A549 (cell line): ENCODE measurements around the gene SLC17A3. TPM values are rescaled to one million over a fixed set of nuclear protein-coding genes. Genes with fewer than 3 reads are reported as not detected.

ENCODE experiments used
- ATAC-seq, 2 experiments: fragments of 200-7000 bp in 1 of 2; fragments of >200 bp in 1 of 2; cut with Nextera tagmentation in 1 of 2; cut with Tn5 transposase in 1 of 2; 3 replicates each; pipeline versions ENCODE4 v1.8.0 to v1.9.1; 2018 to 2020; ENCODE audit warnings: mild to moderate bottlenecking in 1 of 2, moderate library complexity in 1 of 2
- CTCF ChIA-PET: fragments of 300-600 bp; sonication (Branson Sonifier 250); formaldehyde crosslinking; extraction: SDS; loops from one replicate; lab custom pipeline; 2021; ENCODE audit warnings: antibody characterized with exemption, inconsistent platforms; lab: Yijun Ruan, JAX
- POLR2A ChIA-PET: fragments of 350-600 bp; formaldehyde crosslinking; extraction: SDS; loops from one replicate; lab custom pipeline; 2021; ENCODE audit warnings: antibody characterized with exemption, inconsistent platforms; lab: Yijun Ruan, JAX
- DNase-seq, 2 experiments: peaks; one replicate each; pipeline versions ENCODE4 v3.0.0 to v3.0.0-alpha.2; 2011 to 2016; ENCODE audit warnings: low read depth in 1 of 2, low spot score in 1 of 2
- FAIRE-seq: peaks from 2 replicates; lab custom pipeline; 2011; peaks lifted over from hg19 to GRCh38; lab: Jason Lieb, UNC
- H3K27ac ChIP-seq, 2 experiments: fragments of >200 bp; sonication (Bioruptor Twin); formaldehyde crosslinking; 3 replicates each; pipeline ENCODE4 v1.5.1; 2016 to 2017
- H3K4me1 ChIP-seq: fragments of >200 bp; sonication (Bioruptor Twin); formaldehyde crosslinking; 3 replicates; pipeline ENCODE4 v1.6.1; 2016
- H3K4me2 ChIP-seq: fragments of >200 bp; sonication (Bioruptor Twin); formaldehyde crosslinking; 3 replicates; pipeline ENCODE4 v1.6.1; 2016
- H3K4me3 ChIP-seq: fragments of >200 bp; sonication (Bioruptor Twin); formaldehyde crosslinking; 3 replicates; pipeline ENCODE4 v1.5.1; 2016
- H3K9me3 ChIP-seq: fragments of >200 bp; sonication (Bioruptor Twin); formaldehyde crosslinking; 3 replicates; pipeline ENCODE4 v1.6.1; 2016
- CEBPB ChIP-seq, 2 experiments: fragments of >200 bp in 1 of 2; sonication (Bioruptor Twin) in 1 of 2; formaldehyde crosslinking in 1 of 2; IDR thresholded peaks; 2 replicates each; pipeline ENCODE4 v1.6.1; 2012 to 2016
- CHD4 ChIP-seq: fragments of 200-600 bp; sonication (generic); IDR thresholded peaks from 2 replicates; pipeline ENCODE4 v1.6.1; 2016; ENCODE audit warnings: antibody characterized with exemption, mild to moderate bottlenecking, borderline replicate concordance
- EHF ChIP-seq: fragments of 250-450 bp; sonication (Bioruptor Pico); IDR thresholded peaks from 2 replicates; pipeline ENCODE4 v1.5.0; 2020; ENCODE audit warnings: mild to moderate bottlenecking
- EHMT2 ChIP-seq: fragments of 200-600 bp; sonication (generic); IDR thresholded peaks from 2 replicates; pipeline ENCODE4 v1.6.1; 2016; ENCODE audit warnings: antibody characterized with exemption, low read depth, mild to moderate bottlenecking, moderate library complexity
- ELK1 ChIP-seq: fragments of 150-350 bp; IDR thresholded peaks from 2 replicates; pipeline ENCODE4 v1.6.1; 2014; ENCODE audit warnings: low read depth, mild to moderate bottlenecking, low read length
- ESRRA ChIP-seq: fragments of 150-350 bp; IDR thresholded peaks from 2 replicates; pipeline ENCODE4 v1.6.1; 2014; ENCODE audit warnings: mild to moderate bottlenecking, low read length, borderline replicate concordance
- FOSL2 ChIP-seq, 2 experiments: fragments of 450-650 bp in 1 of 2; fragments of >200 bp in 1 of 2; sonication (Bioruptor Twin) in 1 of 2; formaldehyde crosslinking; IDR thresholded peaks; 2 replicates each; pipeline versions ENCODE4 v1.5.0 to v1.6.1; 2016 to 2020; ENCODE audit warnings: mild to moderate bottlenecking in 1 of 2, moderate library complexity in 1 of 2
- HDAC2 ChIP-seq: fragments of 200-600 bp; sonication (generic); IDR thresholded peaks from 2 replicates; pipeline ENCODE4 v1.6.1; 2016
- HMGXB4 ChIP-seq: fragments of 250-450 bp; sonication (Bioruptor Pico); IDR thresholded peaks from 2 replicates; pipeline ENCODE4 v1.5.0; 2021; ENCODE audit warnings: mild to moderate bottlenecking, moderate library complexity, borderline replicate concordance
- HOXB13 ChIP-seq: fragments of 250-450 bp; sonication (Bioruptor Pico); IDR thresholded peaks from 2 replicates; pipeline ENCODE4 v1.5.0; 2020; ENCODE audit warnings: low read depth, mild to moderate bottlenecking, moderate library complexity
- HOXB5 ChIP-seq: fragments of 250-450 bp; sonication (Bioruptor Pico); IDR thresholded peaks from 2 replicates; pipeline ENCODE4 v1.5.0; 2020; ENCODE audit warnings: mild to moderate bottlenecking, moderate library complexity
- MAFK ChIP-seq: fragments of 450-650 bp; IDR thresholded peaks from 2 replicates; pipeline ENCODE4 v1.6.1; 2014; ENCODE audit not compliant: partially characterized antibody
- MYC ChIP-seq: IDR thresholded peaks from 2 replicates; pipeline ENCODE4 v1.6.1; 2012; ENCODE audit warnings: mild to moderate bottlenecking, inconsistent platforms, low read length, improper control_type of control experiment, borderline replicate concordance
- NPAS2 ChIP-seq: fragments of 250-450 bp; sonication (Bioruptor Pico); IDR thresholded peaks from 2 replicates; pipeline ENCODE4 v1.8.0; 2022; ENCODE audit warnings: mild to moderate bottlenecking, moderate library complexity, borderline replicate concordance
- PHF8 ChIP-seq: fragments of 200-600 bp; sonication (generic); IDR thresholded peaks from 2 replicates; pipeline ENCODE4 v1.6.1; 2016; ENCODE audit warnings: low read depth, mild to moderate bottlenecking, antibody characterized with exemption, moderate library complexity, borderline replicate concordance
- RARB ChIP-seq: fragments of 250-450 bp; sonication (Bioruptor Pico); IDR thresholded peaks from 2 replicates; pipeline ENCODE4 v1.8.0; 2021; ENCODE audit warnings: mild to moderate bottlenecking, moderate library complexity
- RFX5 ChIP-seq: fragments of 450-650 bp; IDR thresholded peaks from 2 replicates; pipeline ENCODE4 v1.7.1; 2014; ENCODE audit warnings: antibody characterized with exemption, mild to moderate bottlenecking, moderate library complexity
- SMC3 ChIP-seq: fragments of >200 bp; sonication (Bioruptor Twin); formaldehyde crosslinking; IDR thresholded peaks from 3 replicates; pipeline ENCODE4 v1.6.1; 2018; ENCODE audit warnings: inconsistent platforms
- SREBF2 ChIP-seq: fragments of 450-650 bp; IDR thresholded peaks from 2 replicates; pipeline ENCODE4 v1.6.1; 2014; ENCODE audit warnings: mild to moderate bottlenecking, moderate library complexity
- ZC3H11A ChIP-seq: fragments of 450-650 bp; IDR thresholded peaks from 2 replicates; pipeline ENCODE4 v1.6.1; 2014; ENCODE audit warnings: antibody characterized with exemption, mild to moderate bottlenecking
- ZNF302 ChIP-seq: fragments of 250-450 bp; sonication (Bioruptor Pico); IDR thresholded peaks from 2 replicates; pipeline ENCODE4 v1.9.0; 2021; ENCODE audit warnings: inconsistent platforms, mild to moderate bottlenecking, moderate library complexity
- ZSCAN20 ChIP-seq: fragments of 250-450 bp; sonication (Bioruptor Pico); IDR thresholded peaks from 2 replicates; pipeline ENCODE4 v1.8.0; 2022; ENCODE audit warnings: mild to moderate bottlenecking, moderate library complexity
- WGBS: methylation state at CpG from one replicate; pipeline ENCODE4 v1.1.6; 2017; ENCODE audit errors: missing lambda C conversion rate; 5-methylcytosine and 5-hydroxymethylcytosine counted together
- polyA plus RNA-seq, 4 experiments: library from polyadenylated mRNA; depleted of rRNA in 3 of 4; stranded (reverse); fragments of >200 nt; fragmentation: RNase III in 1 of 4; extraction: RNeasy Plus Mini Kit Qiagen cat#74134 plus additional on column Dnase treatment in 1 of 4; gene quantifications; 2 replicates in 3 of 4; 3 replicates in 1 of 4; pipeline ENCODE4 v1.2.3, GENCODE V29; 2011 to 2017
- TF ChIP-seq, protein P1 (sequence below): fragments of 450-650 bp; IDR thresholded peaks from 2 replicates; pipeline ENCODE4 v1.6.1; 2014; ENCODE audit warnings: antibody characterized with exemption

SLC17A3 gene
- polyA plus RNA-seq, 2 of the 4 experiments (the other 2 are of a cell fraction), result 5.3 to 7.5 TPM

GRCh38 chr6:25832307-25832662 lies 41.8 kb downstream of the SLC17A3 start:
- Histone ChIP-seq H3K9me3 (no peaks in the 10 kb centered on the region), H3K4me2 (peak overlapping the region; percentile 69), H3K4me1 (peaks cover 28% of the 10 kb centered on the region), H3K4me3 (no peak overlapping the region), H3K27ac (peak overlapping the region; percentile 72 to 81)
- DNase-seq (no peak), ATAC-seq (peak in 1 of 2 experiments; percentile 30; a peak in 2 of 6 replicates), FAIRE-seq (no peak)
- ChIA-PET CTCF (interaction anchor here (0.6 kb wide), 2 partner anchors 38 to 465 kb away, joined by 3 to 4 read pairs; no protein-coding TSS in a partner anchor), POLR2A (no interaction called here)
- TF ChIP-seq PHF8 (no peak), HDAC2 (no peak), EHMT2 (no peak), SREBF2 (no peak), HMGXB4 (no peak), ELK1 (no peak), NPAS2 (no peak), MAFK (no peak), HOXB13 (CRISPR knock-in tag) (no peak), ESRRA (no peak), CEBPB (IDR thresholded peaks at IDR 0.05) (no peak), MYC (no peak), SMC3 (no peak), ZSCAN20 (no peak), FOSL2 (IDR thresholded peaks at IDR 0.05) (no peak), FOSL2 (CRISPR knock-in tag; IDR thresholded peaks at IDR 0.05) (no peak)

DNA sequence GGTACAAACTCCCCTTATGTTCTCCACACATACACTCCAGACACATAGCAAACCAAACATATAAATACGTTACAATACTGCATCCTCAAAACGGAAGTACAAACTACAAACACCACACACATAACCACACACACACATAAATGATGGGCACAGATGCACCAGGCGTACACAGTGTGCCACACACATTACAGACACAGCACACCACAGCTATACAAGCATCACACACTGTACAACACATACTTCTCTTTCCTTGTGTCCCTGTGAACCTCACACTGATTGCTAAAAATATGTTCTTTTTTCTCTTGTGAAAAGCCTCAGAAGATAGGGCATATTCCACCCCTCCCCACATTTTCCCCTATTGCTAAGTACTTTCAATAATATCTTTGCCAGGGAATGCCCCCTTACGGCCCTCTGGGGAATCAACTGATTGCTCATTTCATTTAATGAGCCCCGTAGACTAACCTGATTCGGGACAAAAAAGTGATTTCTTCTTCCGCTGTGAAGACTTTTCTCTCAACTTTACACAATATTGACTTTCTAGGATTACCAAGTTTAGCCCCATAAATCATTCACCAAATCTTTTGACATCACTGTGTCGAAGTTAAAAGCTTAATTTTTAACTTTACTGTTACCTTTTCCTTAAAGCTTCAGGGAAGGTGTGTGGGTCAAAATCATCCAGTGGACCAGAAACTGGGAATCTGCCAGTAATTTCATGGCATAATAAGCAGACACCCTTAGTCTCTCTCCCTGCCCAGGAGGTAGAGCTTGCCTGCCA lies 42.3 kb downstream of the SLC17A3 start, which contains the start of gene SLC17A1:
Gene SLC17A1 (minus strand): TSS at position 521 of the 775 bp plus-strand sequence. CDS start 1,495 bp downstream, outside the sequence.
- ChIA-PET POLR2A (no interaction called here), CTCF (interaction anchor here (0.6 kb wide), 2 partner anchors 38 to 464 kb away, joined by 3 to 4 read pairs; no protein-coding TSS in a partner anchor)
- ATAC-seq, result peak; percentile 24 to 59; a peak in 3 of 6 replicates
- DNase-seq, result peak in 1 of 2 experiments; percentile 16
- H3K4me3 ChIP-seq, result no peak within 1 kb of the TSS
- H3K9me3 ChIP-seq, result no peaks in the 10 kb centered on the region
- 19% methylated on average over 8 of the region's 8 CpGs for WGBS
- FAIRE-seq, result no peak
- peak within 1 kb of the TSS; percentile 69 for H3K4me2 ChIP-seq
- TF ChIP-seq ZC3H11A (no peak), HOXB5 (CRISPR knock-in tag) (no peak), SMC3 (no peak), EHMT2 (no peak), EHF (no peak), RFX5 (no peak), RARB (no peak), ZNF302 (no peak), CHD4 (no peak)
- TF ChIP-seq, protein P1, sequence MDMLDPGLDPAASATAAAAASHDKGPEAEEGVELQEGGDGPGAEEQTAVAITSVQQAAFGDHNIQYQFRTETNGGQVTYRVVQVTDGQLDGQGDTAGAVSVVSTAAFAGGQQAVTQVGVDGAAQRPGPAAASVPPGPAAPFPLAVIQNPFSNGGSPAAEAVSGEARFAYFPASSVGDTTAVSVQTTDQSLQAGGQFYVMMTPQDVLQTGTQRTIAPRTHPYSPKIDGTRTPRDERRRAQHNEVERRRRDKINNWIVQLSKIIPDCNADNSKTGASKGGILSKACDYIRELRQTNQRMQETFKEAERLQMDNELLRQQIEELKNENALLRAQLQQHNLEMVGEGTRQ, result no peak
- peak within 1 kb of the TSS; percentile 72 to 81 for H3K27ac ChIP-seq
- H3K4me1 ChIP-seq, result peaks cover 28% of the 10 kb centered on the region
